Epithelial cell of prostate (primary cell): ENCODE measurements around the gene ZNF502.

Experiments
- DNase-seq: peaks from one replicate; pipeline ENCODE4 v3.0.0-alpha.2; 2011; ENCODE audit warnings: low read depth, low spot score
- H3K27ac ChIP-seq: fragments of 450-650 bp; 2 replicates; pipeline ENCODE4 v1.5.1; 2017; ENCODE audit warnings: mild to moderate bottlenecking

The ZNF502 gene

GRCh38 chr3:44762690-44763089 is 50.2 kb downstream of the ZNF502 start:
- no peak for DNase-seq
- H3K27ac ChIP-seq = no peak overlapping the region

- DNase-seq = no peak
- H3K27ac ChIP-seq = no peak overlapping the region
These were observed 51.8 kb downstream of the ZNF502 start for GRCh38 chr3:44764248-44764647.

GRCh38 chr3:44771424-44772098 is 59.1 kb downstream of the ZNF502 start:
- no peak for DNase-seq
- H3K27ac ChIP-seq = no peak overlapping the region

- H3K27ac ChIP-seq = no peak overlapping the region
- DNase-seq = no peak
These were observed 59.6 kb downstream of the ZNF502 start for GRCh38 chr3:44772099-44772442.
